Rectal smooth muscle tissue (tissue), 1 donor: ENCODE measurements around the gene SSX2IP.
"Not testable (repeated sequence)": the region's sequence is repeated elsewhere in the genome, so short reads cannot be mapped to it uniquely, and the experiment has no call there.

Source experiments
- H3K27ac ChIP-seq: one replicate; pipeline ENCODE4 v1.7.0; 2013; ENCODE audit warnings: low read depth, low read length, inconsistent platforms
- H3K27me3 ChIP-seq: one replicate; pipeline ENCODE4 v1.7.0; 2013; ENCODE audit warnings: low read length; ENCODE audit not compliant: control insufficient read depth, insufficient read depth
- H3K36me3 ChIP-seq: one replicate; pipeline ENCODE4 v1.7.0; 2013; ENCODE audit warnings: low read length; ENCODE audit not compliant: control insufficient read depth, insufficient read depth
- H3K4me1 ChIP-seq: one replicate; pipeline ENCODE4 v1.7.0; 2013; ENCODE audit warnings: low read length; ENCODE audit not compliant: control insufficient read depth, insufficient read depth
- H3K4me3 ChIP-seq: one replicate; pipeline ENCODE4 v1.7.0; 2013; ENCODE audit warnings: low read length
- H3K9ac ChIP-seq: one replicate; pipeline ENCODE4 v1.7.0; 2013; ENCODE audit warnings: low read length

Gene SSX2IP

DNA sequence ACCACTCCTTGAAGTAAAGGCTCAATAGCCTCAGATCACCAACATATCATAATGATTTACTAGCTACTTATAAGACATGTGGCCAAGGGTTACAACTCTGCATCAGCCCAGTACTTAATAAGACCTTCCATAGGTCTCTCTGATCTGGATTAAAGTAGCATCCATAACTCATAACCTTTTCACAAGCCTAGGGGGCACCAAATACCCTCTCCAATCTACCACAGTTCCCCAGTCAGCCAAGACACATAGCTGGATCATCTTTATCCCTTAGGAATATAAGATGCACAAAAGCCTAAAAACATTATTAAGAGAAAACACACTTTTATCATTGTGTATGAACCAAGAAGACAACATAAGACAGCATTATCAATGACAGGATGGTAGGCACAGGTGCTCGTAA, 22.1 kb downstream of the SSX2IP start:
- Histone ChIP-seq H3K27ac (no peak overlapping the region), H3K4me3 (no peak overlapping the region), H3K36me3 (no peaks in the 10 kb centered on the region), H3K4me1 (no peaks in the 10 kb centered on the region), H3K9ac (no peak overlapping the region), H3K27me3 (no peaks in the 10 kb centered on the region)

- no peaks in the 10 kb centered on the region for H3K36me3 ChIP-seq
- H3K27ac ChIP-seq = no peak overlapping the region
- H3K9ac ChIP-seq = no peak overlapping the region
- H3K27me3 ChIP-seq = no peaks in the 10 kb centered on the region
- no peak overlapping the region for H3K4me3 ChIP-seq
- H3K4me1 ChIP-seq = no peaks in the 10 kb centered on the region
Observed at GRCh38 chr1:84665703-84666317, 24.5 kb downstream of the SSX2IP start.

DNA sequence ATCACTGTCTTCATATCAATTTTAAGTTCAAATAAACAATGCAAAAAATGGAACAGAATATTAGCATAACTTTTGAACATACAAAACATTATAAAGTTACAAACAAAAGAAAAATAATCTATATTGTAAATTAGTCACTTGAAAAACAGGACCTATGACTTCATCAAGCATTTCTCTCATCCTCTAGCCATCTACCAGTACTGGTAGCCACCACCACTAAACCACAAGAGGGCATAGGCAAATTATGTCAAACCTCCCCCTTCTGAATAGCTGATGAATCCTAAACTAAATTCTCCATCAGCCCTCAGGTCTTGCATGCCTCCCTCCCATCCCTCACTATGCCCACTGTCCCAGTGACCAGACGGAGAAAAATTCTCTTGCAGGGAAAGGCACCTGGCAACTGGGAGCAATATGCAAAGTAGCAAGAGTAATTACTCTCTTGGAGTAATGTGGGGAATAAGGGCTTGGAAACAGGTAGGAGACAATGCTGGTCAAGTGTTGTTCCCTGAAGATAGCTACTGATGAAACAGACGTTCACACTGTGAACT, 37.1 kb downstream of the SSX2IP start:
- Histone ChIP-seq H3K4me3 (no peak overlapping the region), H3K9ac (no peak overlapping the region), H3K36me3 (peaks cover 3% of the 10 kb centered on the region), H3K27me3 (no peaks in the 10 kb centered on the region), H3K27ac (no peak overlapping the region), H3K4me1 (no peaks in the 10 kb centered on the region)

DNA sequence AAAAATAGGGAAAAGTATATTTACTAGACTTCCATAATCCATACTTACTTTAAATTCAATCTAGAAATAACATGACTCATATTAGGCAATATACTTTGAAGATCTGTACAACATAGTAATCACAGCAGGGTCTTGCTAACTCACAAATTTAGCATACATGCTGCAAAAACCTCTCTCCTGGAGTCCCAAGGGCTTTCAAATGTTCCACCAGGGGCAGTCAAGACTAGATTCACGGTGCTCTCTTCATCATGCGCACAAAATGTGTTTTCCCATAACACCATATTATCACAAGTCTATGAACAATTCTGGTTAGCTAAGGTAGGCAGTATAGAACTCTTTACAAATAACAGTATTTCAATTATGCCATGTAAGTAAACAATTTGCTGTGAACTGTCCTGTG, 45.8 kb downstream of the SSX2IP start:
- Histone ChIP-seq H3K4me1 (no peaks in the 10 kb centered on the region), H3K9ac (no peak overlapping the region), H3K4me3 (no peak overlapping the region), H3K27me3 (no peaks in the 10 kb centered on the region), H3K36me3 (no peaks in the 10 kb centered on the region), H3K27ac (no peak overlapping the region)

GRCh38 chr1:84643183-84643582, 47.1 kb downstream of the SSX2IP start:
- Histone ChIP-seq H3K27me3 (no peaks in the 10 kb centered on the region), H3K4me1 (no peaks in the 10 kb centered on the region), H3K36me3 (no peaks in the 10 kb centered on the region), H3K27ac (no peak overlapping the region), H3K4me3 (no peak overlapping the region), H3K9ac (no peak overlapping the region)

GRCh38 chr1:84642774-84643173, 47.5 kb downstream of the SSX2IP start:
- Histone ChIP-seq H3K36me3 (no peaks in the 10 kb centered on the region), H3K9ac (no peak overlapping the region)

GRCh38 chr1:84639731-84640130, 50.5 kb downstream of the SSX2IP start:
- H3K9ac ChIP-seq, H3K4me1 ChIP-seq, H3K27me3 ChIP-seq, H3K36me3 ChIP-seq, H3K27ac ChIP-seq, H3K4me3 ChIP-seq: not testable (repeated sequence)

More at GRCh38 chr1:84642774-84643173, 47.5 kb downstream of the SSX2IP start:
- no peak overlapping the region for H3K4me3 ChIP-seq
- H3K27me3 ChIP-seq = no peaks in the 10 kb centered on the region
- H3K4me1 ChIP-seq = no peaks in the 10 kb centered on the region
- no peak overlapping the region for H3K27ac ChIP-seq

DNA sequence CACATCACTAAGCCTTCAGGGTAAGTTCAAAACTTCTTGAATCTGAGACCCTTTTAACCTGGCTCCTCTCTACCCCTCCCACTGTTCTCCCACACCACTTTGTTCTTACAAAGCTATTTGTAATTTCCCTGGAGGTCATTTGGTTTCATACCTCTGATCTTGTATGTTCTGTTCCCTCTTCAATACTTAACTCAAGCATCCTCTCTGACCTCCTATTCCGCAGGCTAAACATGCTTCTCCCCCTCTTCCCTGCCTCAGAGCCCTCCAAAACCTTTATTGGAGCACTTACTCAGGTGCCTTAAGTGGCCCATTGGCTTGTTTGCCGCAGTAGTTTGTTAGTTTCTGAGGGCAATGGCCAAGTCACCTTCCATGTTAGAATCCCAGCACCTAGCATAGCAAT, 54.8 kb downstream of the SSX2IP start:
- Histone ChIP-seq H3K4me1 (no peaks in the 10 kb centered on the region), H3K27ac (no peak overlapping the region), H3K36me3 (no peaks in the 10 kb centered on the region)

GRCh38 chr1:84634536-84635205, 55.6 kb downstream of the SSX2IP start:
- Histone ChIP-seq H3K27me3 (no peaks in the 10 kb centered on the region), H3K9ac (no peak overlapping the region), H3K4me1 (no peaks in the 10 kb centered on the region), H3K36me3 (no peaks in the 10 kb centered on the region), H3K4me3 (no peak overlapping the region), H3K27ac (no peak overlapping the region)

More for the DNA sequence above, 54.8 kb downstream of the SSX2IP start:
- Histone ChIP-seq H3K9ac (no peak overlapping the region), H3K4me3 (no peak overlapping the region), H3K27me3 (no peaks in the 10 kb centered on the region)

- H3K27ac ChIP-seq = no peak overlapping the region
- H3K9ac ChIP-seq = no peak overlapping the region
- H3K4me1 ChIP-seq = no peaks in the 10 kb centered on the region
- no peak overlapping the region for H3K4me3 ChIP-seq
- H3K27me3 ChIP-seq = no peaks in the 10 kb centered on the region
- H3K36me3 ChIP-seq = no peaks in the 10 kb centered on the region
Observed at GRCh38 chr1:84632673-84633434, 57.4 kb downstream of the SSX2IP start.

GRCh38 chr1:84632137-84632536, 58.1 kb downstream of the SSX2IP start:
- Histone ChIP-seq H3K4me1 (no peaks in the 10 kb centered on the region), H3K27ac (no peak overlapping the region), H3K27me3 (no peaks in the 10 kb centered on the region), H3K4me3 (no peak overlapping the region), H3K36me3 (no peaks in the 10 kb centered on the region), H3K9ac (no peak overlapping the region)

- Histone ChIP-seq H3K4me1 (peaks cover under 1% of the 10 kb centered on the region), H3K36me3 (no peaks in the 10 kb centered on the region), H3K4me3 (no peak overlapping the region), H3K27ac (no peak overlapping the region), H3K9ac (no peak overlapping the region), H3K27me3 (no peaks in the 10 kb centered on the region)
Observed at GRCh38 chr1:84624876-84625275, 65.4 kb downstream of the SSX2IP start.
